CD14-positive monocyte (primary cell): Measurements from ENCODE around the gene PLXNA2. TPM values are rescaled to one million over a fixed set of nuclear protein-coding genes. Genes with fewer than 3 reads are reported as not detected.

Source experiments
- DNase-seq, 3 donors: peaks; one replicate each; pipeline ENCODE4 v3.0.0-alpha.2; 2011 to 2022
- H2AFZ ChIP-seq: 2 replicates; pipeline ENCODE4 v1.6.0; 2012; ENCODE audit warnings: mild to moderate bottlenecking, low read depth, low read length, inconsistent platforms; ENCODE audit not compliant: insufficient read depth, poor library complexity, severe bottlenecking
- H3K27ac ChIP-seq, 2 donors: 1 replicate in 1 of 2; 2 replicates in 1 of 2; pipeline ENCODE4 v1.5.1; 2012 to 2013; ENCODE audit warnings: low read length in 2 of 2, control low read depth in 1 of 2, inconsistent platforms in 1 of 2, low read depth in 1 of 2, mild to moderate bottlenecking in 1 of 2
- H3K27me3 ChIP-seq, 2 donors: one replicate each; pipeline versions ENCODE4 v1.6.0 to v1.6.1; 2011 to 2013; ENCODE audit warnings: low read length in 2 of 2; ENCODE audit not compliant: control insufficient read depth in 2 of 2, insufficient read depth in 2 of 2
- H3K36me3 ChIP-seq, 2 donors: replicated peaks in 1 of 2; 1 replicate in 1 of 2; 2 replicates in 1 of 2; pipeline versions ENCODE4 v1.5.1 to v1.6.1; 2012 to 2013; ENCODE audit warnings: low read length in 2 of 2, control low read depth in 1 of 2, inconsistent platforms in 1 of 2, mild to moderate bottlenecking in 1 of 2; ENCODE audit not compliant: insufficient read depth in 2 of 2, control insufficient read depth in 1 of 2
- H3K4me1 ChIP-seq, 2 donors: 1 replicate in 1 of 2; 2 replicates in 1 of 2; pipeline versions ENCODE4 v1.5.1 to v1.6.1; 2012 to 2013; ENCODE audit warnings: low read length in 2 of 2, control low read depth in 1 of 2, inconsistent platforms in 1 of 2, mild to moderate bottlenecking in 1 of 2, moderate library complexity in 1 of 2; ENCODE audit not compliant: insufficient read depth in 2 of 2, control insufficient read depth in 1 of 2
- H3K4me2 ChIP-seq: replicated peaks from 2 replicates; pipeline ENCODE3; 2012; ENCODE audit warnings: low read length, moderate library complexity, mild to moderate bottlenecking; ENCODE audit not compliant: poor library complexity, severe bottlenecking; ENCODE audit errors: extremely low read depth
- H3K4me3 ChIP-seq, 3 experiments: fragments of 200-600 bp in 1 of 3; sonication (generic) in 1 of 3; replicated peaks in 1 of 3; 1 replicate in 2 of 3; 2 replicates in 1 of 3; pipeline ENCODE4 v1.5.1; 2011 to 2013; ENCODE audit warnings: low read length in 3 of 3, mild to moderate bottlenecking in 3 of 3, control low read depth in 2 of 3, low read depth in 2 of 3, inconsistent platforms in 1 of 3, moderate library complexity in 1 of 3
- H3K79me2 ChIP-seq: 2 replicates; pipeline ENCODE4 v1.6.0; 2012; ENCODE audit warnings: mild to moderate bottlenecking, control low read depth, inconsistent platforms, low read length, moderate library complexity; ENCODE audit not compliant: insufficient read depth
- H3K9ac ChIP-seq: 2 replicates; pipeline ENCODE4 v1.6.0; 2017; ENCODE audit warnings: low read length, mild to moderate bottlenecking; ENCODE audit not compliant: insufficient read depth, poor library complexity, severe bottlenecking
- H3K9me3 ChIP-seq, 2 donors: replicated peaks in 1 of 2; 1 replicate in 1 of 2; 2 replicates in 1 of 2; pipeline versions ENCODE4 v1.5.1 to v1.6.1; 2012 to 2013; ENCODE audit warnings: low read length in 2 of 2, control low read depth in 1 of 2; ENCODE audit not compliant: control insufficient read depth in 1 of 2, insufficient read depth in 1 of 2
- H4K20me1 ChIP-seq: 2 replicates; pipeline ENCODE4 v1.6.0; 2012; ENCODE audit warnings: mild to moderate bottlenecking, low read length, control low read depth, moderate library complexity; ENCODE audit not compliant: insufficient read depth
- H3K27ac Mint-ChIP-seq, 7 donors: one replicate each; pipeline ENCODE4 v1.8.0; 2020; ENCODE audit warnings: mild to moderate bottlenecking in 7 of 7, mixed read lengths in 7 of 7, moderate library complexity in 6 of 7, inconsistent platforms in 2 of 7
- H3K27me3 Mint-ChIP-seq, 3 donors: one replicate each; pipeline ENCODE4 v1.8.0; 2021 to 2022; ENCODE audit warnings: low read depth in 3 of 3, mild to moderate bottlenecking in 3 of 3, mixed read lengths in 3 of 3, moderate library complexity in 3 of 3, inconsistent platforms in 1 of 3
- H3K36me3 Mint-ChIP-seq, 2 donors: one replicate each; pipeline ENCODE4 v1.8.0; 2020; ENCODE audit warnings: mixed read lengths in 2 of 2, inconsistent platforms in 1 of 2, mild to moderate bottlenecking in 1 of 2
- H3K4me1 Mint-ChIP-seq: one replicate; pipeline ENCODE4 v1.8.0; 2020; ENCODE audit warnings: mild to moderate bottlenecking, mixed read lengths
- H3K4me3 Mint-ChIP-seq, 2 donors: one replicate each; pipeline ENCODE4 v1.8.0; 2020; ENCODE audit warnings: mild to moderate bottlenecking in 2 of 2, mixed read lengths in 2 of 2, moderate library complexity in 1 of 2
- H3K9me3 Mint-ChIP-seq, 7 donors: one replicate each; pipeline ENCODE4 v1.8.0; 2020 to 2022; ENCODE audit warnings: mixed read lengths in 7 of 7, mild to moderate bottlenecking in 6 of 7, moderate library complexity in 6 of 7, inconsistent platforms in 2 of 7
- whole genome bisulfite sequencing: methylation state at CpG from one replicate; pipeline ENCODE4 v1.1.5; 2013; ENCODE audit warnings: missing lambda C conversion rate; ENCODE audit not compliant: insufficient coverage; 5-methylcytosine and 5-hydroxymethylcytosine counted together
- intact Hi-C, 2 donors: fragments of 100-400 bp; cut with micrococcal nuclease; formaldehyde crosslinking; loops; one replicate each; pipeline versions ENCODE4 v1.15.0 to v1.15.1; 2023
- polyA plus RNA-seq, 3 donors: library from polyadenylated mRNA; depleted of rRNA in 1 of 3; unstranded in 2 of 3; stranded (reverse) in 1 of 3; fragments of 300-500 nt in 2 of 3; fragments of >200 nt in 1 of 3; fragmentation: Illumina TruSeq in 2 of 3; gene quantifications; 1 replicate in 2 of 3; 2 replicates in 1 of 3; pipeline ENCODE4 v1.2.3, GENCODE V29; 2012 to 2021
- TF ChIP-seq, protein P1 (sequence below): fragments of 200-600 bp; IDR thresholded peaks from one replicate; pipeline ENCODE4 v1.8.0; 2022; ENCODE audit warnings: antibody characterized with exemption, mild to moderate bottlenecking

The PLXNA2 gene
- polyA plus RNA-seq, 3 donors = 0.75 to 2.1 (median 1.1) TPM

DNA sequence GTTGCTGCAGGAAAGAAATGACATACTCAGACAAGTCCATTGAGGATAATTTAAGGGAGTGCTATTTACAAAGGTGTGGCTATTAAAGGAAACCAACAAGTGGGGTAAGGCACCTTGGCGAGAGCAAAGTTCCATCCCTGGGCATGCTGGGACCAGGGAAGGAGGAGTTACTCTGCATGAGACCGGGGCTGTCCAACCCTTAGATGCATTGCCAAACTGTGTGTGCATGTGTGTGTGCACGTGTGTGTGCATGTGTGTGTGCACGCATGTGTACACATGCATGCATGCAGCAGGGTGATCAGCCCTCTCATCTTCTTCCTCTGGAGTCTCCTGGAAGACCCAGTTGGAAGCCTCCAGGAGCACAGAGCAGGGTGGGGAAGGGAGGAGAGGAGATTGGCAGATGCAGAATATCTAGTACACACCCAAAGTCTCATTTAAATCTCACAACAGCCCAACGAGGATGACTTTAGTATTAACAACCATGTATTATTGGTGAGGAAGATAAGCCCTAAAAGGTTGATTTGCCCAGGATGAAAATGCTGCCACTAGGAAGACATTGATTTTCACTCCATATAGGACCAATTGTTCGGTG, 261.0 kb downstream of the PLXNA2 start:
- Mint-ChIP-seq H3K4me3 (no peak overlapping the region), H3K4me1 (no peaks in the 10 kb centered on the region), H3K27me3 (peaks cover 0 to 4% (median 3%) of the 10 kb centered on the region in 3 donors), H3K36me3 (no peaks in the 10 kb centered on the region), H3K9me3 (no peaks in the 10 kb centered on the region), H3K27ac (no peak overlapping the region)
- H3K36me3 ChIP-seq = no peaks in the 10 kb centered on the region
- H2AFZ ChIP-seq = no peak overlapping the region
- no peaks in the 10 kb centered on the region for H3K4me1 ChIP-seq
- H3K79me2 ChIP-seq = no peaks in the 10 kb centered on the region
- WGBS = 100% methylated on average over 4 of the region's 6 CpGs
- intact Hi-C loops = no loop called here
- no peak overlapping the region for H3K9ac ChIP-seq
- no peak for DNase-seq
- TF ChIP-seq, protein P1, sequence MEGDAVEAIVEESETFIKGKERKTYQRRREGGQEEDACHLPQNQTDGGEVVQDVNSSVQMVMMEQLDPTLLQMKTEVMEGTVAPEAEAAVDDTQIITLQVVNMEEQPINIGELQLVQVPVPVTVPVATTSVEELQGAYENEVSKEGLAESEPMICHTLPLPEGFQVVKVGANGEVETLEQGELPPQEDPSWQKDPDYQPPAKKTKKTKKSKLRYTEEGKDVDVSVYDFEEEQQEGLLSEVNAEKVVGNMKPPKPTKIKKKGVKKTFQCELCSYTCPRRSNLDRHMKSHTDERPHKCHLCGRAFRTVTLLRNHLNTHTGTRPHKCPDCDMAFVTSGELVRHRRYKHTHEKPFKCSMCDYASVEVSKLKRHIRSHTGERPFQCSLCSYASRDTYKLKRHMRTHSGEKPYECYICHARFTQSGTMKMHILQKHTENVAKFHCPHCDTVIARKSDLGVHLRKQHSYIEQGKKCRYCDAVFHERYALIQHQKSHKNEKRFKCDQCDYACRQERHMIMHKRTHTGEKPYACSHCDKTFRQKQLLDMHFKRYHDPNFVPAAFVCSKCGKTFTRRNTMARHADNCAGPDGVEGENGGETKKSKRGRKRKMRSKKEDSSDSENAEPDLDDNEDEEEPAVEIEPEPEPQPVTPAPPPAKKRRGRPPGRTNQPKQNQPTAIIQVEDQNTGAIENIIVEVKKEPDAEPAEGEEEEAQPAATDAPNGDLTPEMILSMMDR = no peak
- no peak overlapping the region for H3K4me2 ChIP-seq
- no peaks in the 10 kb centered on the region for H3K9me3 ChIP-seq
- no peak overlapping the region for H3K4me3 ChIP-seq
- no peaks in the 10 kb centered on the region for H4K20me1 ChIP-seq
- no peaks in the 10 kb centered on the region for H3K27me3 ChIP-seq
- H3K27ac ChIP-seq = no peak overlapping the region

DNA sequence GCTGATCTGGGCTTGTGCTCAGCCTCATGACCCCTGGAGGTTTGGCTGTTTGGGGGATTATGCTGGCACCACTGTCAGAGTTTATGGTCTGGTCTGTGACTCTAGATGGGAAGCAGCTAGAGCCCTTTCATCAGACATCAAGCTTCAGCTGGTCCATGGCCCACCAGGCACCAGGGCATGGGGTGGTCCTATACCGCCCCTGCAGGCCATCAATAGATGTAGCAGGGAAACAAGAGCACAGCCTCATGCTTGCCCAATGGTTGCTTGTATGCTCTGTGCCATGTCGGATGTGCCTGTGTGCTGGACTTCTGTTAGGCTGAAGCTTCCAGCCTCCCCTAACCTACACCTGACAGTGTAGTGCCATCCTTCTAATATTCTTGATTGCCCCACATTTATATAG, 262.2 kb downstream of the PLXNA2 start:
- Histone ChIP-seq H3K4me2 (no peak overlapping the region), H4K20me1 (no peaks in the 10 kb centered on the region), H3K27me3 (no peaks in the 10 kb centered on the region), H3K9me3 (no peaks in the 10 kb centered on the region), H3K79me2 (no peaks in the 10 kb centered on the region), H3K4me1 (no peaks in the 10 kb centered on the region), H3K4me3 (no peak overlapping the region), H3K36me3 (no peaks in the 10 kb centered on the region), H3K27ac (no peak overlapping the region), H2AFZ (no peak overlapping the region), H3K9ac (no peak overlapping the region)
- H3K4me3 Mint-ChIP-seq = no peak overlapping the region
- H3K36me3 Mint-ChIP-seq = no peaks in the 10 kb centered on the region
- no peaks in the 10 kb centered on the region for H3K9me3 Mint-ChIP-seq
- TF ChIP-seq, protein P1 = peak; percentile 41
- DNase-seq = no peak
- no peaks in the 10 kb centered on the region for H3K4me1 Mint-ChIP-seq
- WGBS = 90% methylated on average over 2 of the region's 2 CpGs
- intact Hi-C loops = no loop called here
- H3K27ac Mint-ChIP-seq = no peak overlapping the region
- peaks cover 0 to 4% (median 3%) of the 10 kb centered on the region in 3 donors for H3K27me3 Mint-ChIP-seq
